Parathyroid adenoma (tissue), 2 donors: ENCODE data around the gene TRIM47.
A peak's percentile ranks its signal among the peaks of the same experiment; 100 is the strongest.

Source experiments
- H2AFZ ChIP-seq: fragments of 300-600 bp; sonication (generic); one replicate; pipeline ENCODE4 v1.7.0; 2017; ENCODE audit warnings: antibody characterized with exemption, mild to moderate bottlenecking
- H3K27ac ChIP-seq: fragments of 300-600 bp; sonication (generic); one replicate; pipeline ENCODE4 v1.7.0; 2017
- H3K27me3 ChIP-seq: fragments of 300-600 bp; sonication (generic); one replicate; pipeline ENCODE4 v1.7.0; 2017; ENCODE audit warnings: low read length; ENCODE audit not compliant: control insufficient read depth, insufficient read depth
- H3K36me3 ChIP-seq: fragments of 300-600 bp; sonication (generic); one replicate; pipeline ENCODE4 v1.7.0; 2017; ENCODE audit warnings: low read length; ENCODE audit not compliant: control insufficient read depth, insufficient read depth
- H3K4me1 ChIP-seq: fragments of 300-600 bp; sonication (generic); one replicate; pipeline ENCODE4 v1.7.0; 2017; ENCODE audit warnings: control low read depth
- H3K4me2 ChIP-seq: fragments of 300-600 bp; sonication (generic); one replicate; pipeline ENCODE4 v1.7.0; 2017; ENCODE audit warnings: low read length
- H3K4me3 ChIP-seq: fragments of 300-600 bp; sonication (generic); one replicate; pipeline ENCODE4 v1.7.0; 2017; ENCODE audit warnings: low read depth, low read length
- H3K79me2 ChIP-seq: fragments of 300-600 bp; sonication (generic); one replicate; pipeline ENCODE4 v1.7.0; 2017; ENCODE audit warnings: control low read depth
- H3K9ac ChIP-seq: fragments of 300-600 bp; sonication (generic); one replicate; pipeline ENCODE4 v1.7.0; 2017; ENCODE audit warnings: mild to moderate bottlenecking
- H3K9me3 ChIP-seq: fragments of 300-600 bp; sonication (generic); one replicate; pipeline ENCODE4 v1.7.0; 2017; ENCODE audit warnings: low read length; ENCODE audit not compliant: control insufficient read depth
- CTCF ChIP-seq: fragments of 300-600 bp; sonication (generic); IDR thresholded peaks from one replicate; pipeline ENCODE4 v1.7.0; 2017; ENCODE audit warnings: antibody characterized with exemption, mild to moderate bottlenecking
- donor health status: primary hyperparathyroidism.

The TRIM47 gene

DNA sequence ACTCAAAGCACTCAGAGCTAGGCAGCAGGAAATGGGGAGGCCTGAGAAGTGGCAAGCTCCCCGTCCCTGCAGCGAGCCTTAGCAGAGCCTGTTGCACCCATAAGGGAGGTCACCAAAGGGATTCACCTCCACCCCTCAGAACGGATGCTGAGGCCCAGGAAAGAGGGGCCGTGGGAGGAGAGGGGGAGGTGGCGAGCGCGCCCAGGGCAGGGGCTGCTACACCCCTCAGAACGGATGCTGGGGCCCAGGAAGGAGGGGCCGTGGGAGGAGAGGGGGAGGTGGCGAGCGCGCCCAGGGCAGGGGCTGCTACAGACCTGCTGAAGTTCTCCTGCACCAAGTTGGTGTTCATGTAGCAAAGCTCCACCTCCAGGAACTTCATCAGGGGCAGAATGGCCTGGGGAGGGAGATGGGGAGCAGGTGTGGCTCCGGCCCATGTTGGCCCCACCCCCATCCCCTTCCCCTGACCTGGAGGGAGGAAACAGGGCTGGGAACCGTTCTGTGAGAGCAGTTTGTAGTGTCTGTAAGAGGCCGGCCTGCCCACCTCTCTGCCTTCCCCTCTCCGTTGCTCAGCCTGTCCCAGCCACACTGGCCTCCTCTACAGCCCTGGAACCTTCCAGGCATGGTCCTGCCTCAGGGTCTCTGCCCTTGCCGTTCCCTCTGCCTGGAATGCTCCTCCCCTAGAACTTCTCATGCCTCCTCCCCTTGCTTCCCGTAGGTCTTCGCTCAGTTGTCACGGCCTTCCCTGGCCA, 45.6 kb downstream of the TRIM47 start:
- H2AFZ ChIP-seq, result no peak overlapping the region
- no peak overlapping the region for H3K4me3 ChIP-seq
- no peaks in the 10 kb centered on the region for H3K36me3 ChIP-seq
- H3K4me2 ChIP-seq, result no peak overlapping the region
- H3K4me1 ChIP-seq, result peaks cover 5% of the 10 kb centered on the region
- H3K27me3 ChIP-seq, result no peaks in the 10 kb centered on the region
- no peaks in the 10 kb centered on the region for H3K9me3 ChIP-seq
- no peak for TF ChIP-seq CTCF
- H3K9ac ChIP-seq, result no peak overlapping the region
- H3K79me2 ChIP-seq, result no peaks in the 10 kb centered on the region
- no peak overlapping the region for H3K27ac ChIP-seq

DNA sequence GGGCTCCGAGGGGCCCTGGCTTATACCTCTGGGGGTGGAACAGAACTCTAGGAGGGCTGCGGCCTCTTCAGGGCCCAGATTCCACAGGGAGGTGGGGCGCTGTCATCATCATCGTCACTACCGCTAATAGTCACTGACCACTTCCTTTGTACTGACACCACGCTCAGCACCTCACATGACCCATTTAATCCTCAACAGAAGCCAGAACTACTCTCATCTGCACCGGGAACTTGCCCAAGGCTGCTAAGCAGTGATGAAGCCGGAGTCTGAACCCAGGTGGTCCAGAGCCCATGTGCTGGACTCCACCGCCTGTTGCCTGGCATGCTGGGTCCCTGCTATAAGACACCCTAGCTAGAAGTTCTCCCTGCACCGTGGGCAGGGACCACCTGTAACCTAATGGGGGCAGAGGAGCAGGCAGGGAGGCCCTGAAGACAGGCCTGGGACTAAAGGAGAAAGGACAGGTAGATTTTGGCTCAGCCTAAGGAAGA, 46.2 kb downstream of the TRIM47 start:
- no peak overlapping the region for H2AFZ ChIP-seq
- H3K27me3 ChIP-seq, result no peaks in the 10 kb centered on the region
- peaks cover 11% of the 10 kb centered on the region for H3K4me1 ChIP-seq
- H3K36me3 ChIP-seq, result no peaks in the 10 kb centered on the region
- no peaks in the 10 kb centered on the region for H3K79me2 ChIP-seq
- no peaks in the 10 kb centered on the region for H3K9me3 ChIP-seq
- no peak overlapping the region for H3K27ac ChIP-seq
- H3K9ac ChIP-seq, result no peak overlapping the region
- H3K4me3 ChIP-seq, result no peak overlapping the region
- TF ChIP-seq CTCF, result no peak
- H3K4me2 ChIP-seq, result no peak overlapping the region

DNA sequence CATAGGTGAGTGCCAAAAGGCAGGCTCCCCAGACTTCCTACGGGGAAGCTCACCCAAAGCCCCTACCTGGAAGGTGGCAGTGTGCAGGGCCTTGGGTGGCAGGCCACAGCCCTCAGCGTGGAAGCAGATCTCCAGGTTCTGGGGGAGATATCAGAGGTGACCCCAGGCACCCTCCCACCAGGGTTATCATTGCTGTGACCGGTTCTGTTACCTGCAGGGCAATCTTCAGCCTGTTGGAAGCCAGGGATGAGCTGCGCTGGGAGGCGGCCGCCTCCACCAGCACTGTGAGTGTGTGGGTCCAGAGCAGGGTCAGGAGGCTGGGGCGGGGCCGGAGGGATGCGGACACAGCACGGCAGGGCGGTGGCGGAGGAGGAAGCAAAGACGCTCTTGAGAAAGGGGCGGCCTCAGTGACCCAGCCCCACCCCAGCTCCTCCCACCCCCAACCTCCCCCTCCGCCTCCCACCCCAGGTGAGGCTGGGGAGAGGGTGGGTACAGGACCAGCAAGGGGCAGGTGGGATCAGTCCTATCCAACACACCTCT, 47.3 kb downstream of the TRIM47 start:
- Histone ChIP-seq H3K4me1 (peaks cover 11% of the 10 kb centered on the region), H3K9me3 (no peaks in the 10 kb centered on the region), H3K27me3 (no peaks in the 10 kb centered on the region), H3K4me2 (no peak overlapping the region), H3K9ac (no peak overlapping the region), H3K79me2 (no peaks in the 10 kb centered on the region), H3K27ac (no peak overlapping the region), H3K36me3 (no peaks in the 10 kb centered on the region), H2AFZ (no peak overlapping the region), H3K4me3 (no peak overlapping the region)
- no peak for TF ChIP-seq CTCF

DNA sequence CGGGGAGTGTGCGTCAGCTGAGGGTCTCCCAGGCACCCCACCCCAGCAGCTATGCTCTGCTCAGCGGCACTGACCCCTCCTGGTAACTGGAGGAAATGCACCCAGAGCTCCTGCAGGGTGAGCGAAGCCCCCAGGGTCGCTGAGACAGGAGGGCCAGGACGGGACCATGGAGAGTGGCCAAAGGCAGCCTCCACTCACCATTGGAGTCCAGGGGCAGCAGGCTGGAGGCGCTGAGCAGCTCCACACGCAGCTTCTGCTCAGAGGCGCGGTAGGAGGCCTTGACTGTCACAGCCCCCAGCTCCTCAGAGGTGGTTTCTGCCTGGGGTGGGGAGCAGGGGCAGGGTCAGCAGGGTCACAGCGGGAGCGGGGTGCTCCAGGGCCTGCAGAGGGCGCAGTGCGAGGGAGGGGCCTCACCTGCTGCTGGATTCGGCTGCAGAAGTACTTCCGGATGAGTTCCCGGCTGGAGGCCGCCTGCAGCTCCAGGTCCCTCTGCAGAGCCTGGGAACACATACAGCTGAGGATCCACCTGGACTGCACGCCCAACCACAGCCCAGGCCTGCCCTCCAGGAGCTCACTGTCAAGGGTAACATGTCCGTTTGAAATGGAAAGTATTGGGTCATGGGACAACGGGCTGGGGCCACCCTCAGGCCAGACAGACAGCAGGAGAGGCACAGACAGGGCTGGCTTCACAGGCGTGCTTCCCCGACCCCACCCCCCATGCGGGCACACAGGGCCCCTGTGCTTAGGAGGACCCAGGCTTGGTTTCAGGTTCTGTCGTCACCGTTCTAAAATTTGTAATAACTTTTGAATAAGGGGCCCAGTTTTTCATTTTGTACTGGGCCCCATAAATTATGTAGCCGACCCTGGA, 48.0 kb downstream of the TRIM47 start:
- Histone ChIP-seq H3K4me1 (peaks cover 11% of the 10 kb centered on the region), H3K27me3 (no peaks in the 10 kb centered on the region), H3K4me3 (no peak overlapping the region), H3K9ac (no peak overlapping the region), H2AFZ (no peak overlapping the region), H3K9me3 (no peaks in the 10 kb centered on the region), H3K79me2 (no peaks in the 10 kb centered on the region), H3K36me3 (no peaks in the 10 kb centered on the region), H3K4me2 (no peak overlapping the region), H3K27ac (no peak overlapping the region)
- TF ChIP-seq CTCF, result peak; percentile 41
